ENCODE results near the gene RBM44.
"Not testable (repeated sequence)": the region's sequence is repeated elsewhere in the genome, so short reads cannot be mapped to it uniquely, and the experiment has no call there.

RBM44 gene

DNA sequence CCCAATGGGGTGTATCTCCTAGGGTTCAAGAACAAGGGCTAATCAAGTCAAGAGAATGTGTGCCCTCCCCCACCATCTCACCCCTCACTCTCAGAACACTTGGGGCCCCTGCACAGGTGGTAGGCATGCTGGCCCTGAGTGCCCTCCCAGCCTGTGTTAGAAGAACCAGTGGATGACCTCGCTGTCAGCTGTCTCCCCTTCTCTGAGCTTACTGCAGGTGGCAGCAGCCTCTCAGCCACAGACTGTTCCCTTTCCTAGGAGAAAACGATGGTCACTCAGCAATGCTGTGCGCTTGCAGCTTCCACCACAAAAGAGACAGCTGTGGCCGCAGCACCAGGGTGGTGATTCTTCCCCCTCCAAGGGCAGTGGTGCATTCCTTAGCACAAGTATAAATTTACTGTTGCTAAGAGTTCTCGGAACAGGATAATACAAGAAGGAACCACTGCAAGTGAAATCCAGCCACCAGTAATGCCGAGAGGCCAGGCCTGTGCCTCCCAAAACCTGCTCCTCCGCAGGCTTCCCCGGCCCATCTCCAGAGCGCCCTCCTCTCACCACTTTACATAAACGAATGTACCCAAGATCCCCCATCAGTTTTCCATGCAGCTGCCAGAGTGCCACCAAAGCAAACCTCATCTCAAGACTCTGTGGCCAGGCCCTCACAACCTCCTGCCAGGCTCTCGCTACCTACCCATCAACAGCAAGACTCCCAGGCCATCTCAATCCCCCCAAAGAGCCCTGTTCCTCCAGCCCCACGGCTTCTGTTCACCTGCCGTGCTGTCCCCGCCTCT, 59.9 kb downstream of the RBM44 start:
- DNase-seq, result peak; percentile 17

DNA sequence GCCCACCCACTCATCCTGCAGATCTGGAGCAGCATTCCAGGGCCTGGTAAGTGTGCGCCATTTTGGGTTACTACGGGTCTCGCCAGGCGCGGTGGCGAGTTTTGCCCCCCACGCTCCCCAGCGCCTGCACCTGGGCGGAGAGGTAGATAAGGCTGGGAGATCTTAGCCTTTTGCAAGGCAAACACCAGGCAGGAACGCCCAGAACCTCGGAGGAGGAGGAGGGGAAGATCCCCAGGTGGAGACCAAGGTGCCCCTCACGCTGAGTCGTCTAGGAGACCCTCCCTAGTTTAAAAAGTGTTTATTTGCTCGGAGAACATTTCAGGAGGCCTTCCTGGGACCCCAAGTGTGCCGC, 60.5 kb downstream of the RBM44 start:
- no peak for DNase-seq

DNA sequence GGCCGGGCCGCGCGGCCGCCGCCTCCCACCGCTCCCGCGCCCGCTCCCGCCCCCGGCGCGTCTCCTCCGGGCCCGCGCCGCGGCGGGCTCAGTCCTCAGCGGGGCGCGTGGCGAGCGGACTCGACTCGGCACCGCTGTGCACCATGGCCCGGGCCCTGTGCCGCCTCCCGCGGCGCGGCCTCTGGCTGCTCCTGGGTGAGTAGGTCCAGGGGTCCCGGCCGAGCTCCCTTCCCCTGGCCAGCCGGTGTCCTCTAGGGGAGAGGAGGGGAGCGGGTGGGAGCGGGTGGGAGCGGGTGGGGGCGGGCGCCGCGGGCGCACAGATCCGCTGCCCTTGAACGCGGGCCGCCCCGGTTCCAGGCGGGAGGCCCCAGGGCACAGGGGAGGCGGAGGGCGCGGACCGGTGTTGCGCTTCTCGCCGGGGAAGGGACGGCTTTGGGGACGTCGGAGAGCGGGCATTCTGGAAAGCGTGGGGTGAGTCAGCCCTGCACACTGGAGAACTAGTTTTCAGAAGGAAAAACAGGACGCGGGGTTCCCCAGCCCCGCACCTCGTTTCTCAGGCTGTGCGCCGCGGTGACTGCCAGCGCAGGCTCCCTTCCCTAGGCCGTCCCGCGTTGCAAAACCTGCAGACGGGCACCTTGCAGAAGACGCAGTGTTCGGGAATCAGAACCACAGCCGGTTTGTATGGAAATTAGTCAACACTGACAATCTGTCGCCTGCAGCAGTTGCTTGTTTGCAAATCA, 61.1 kb downstream of the RBM44 start, which contains the start of gene RAMP1:
TSS of gene RAMP1 (plus strand) at position 91 of the 740 bp plus-strand sequence. CDS start at position 144, 53 bp downstream.
- no peak for DNase-seq

DNA sequence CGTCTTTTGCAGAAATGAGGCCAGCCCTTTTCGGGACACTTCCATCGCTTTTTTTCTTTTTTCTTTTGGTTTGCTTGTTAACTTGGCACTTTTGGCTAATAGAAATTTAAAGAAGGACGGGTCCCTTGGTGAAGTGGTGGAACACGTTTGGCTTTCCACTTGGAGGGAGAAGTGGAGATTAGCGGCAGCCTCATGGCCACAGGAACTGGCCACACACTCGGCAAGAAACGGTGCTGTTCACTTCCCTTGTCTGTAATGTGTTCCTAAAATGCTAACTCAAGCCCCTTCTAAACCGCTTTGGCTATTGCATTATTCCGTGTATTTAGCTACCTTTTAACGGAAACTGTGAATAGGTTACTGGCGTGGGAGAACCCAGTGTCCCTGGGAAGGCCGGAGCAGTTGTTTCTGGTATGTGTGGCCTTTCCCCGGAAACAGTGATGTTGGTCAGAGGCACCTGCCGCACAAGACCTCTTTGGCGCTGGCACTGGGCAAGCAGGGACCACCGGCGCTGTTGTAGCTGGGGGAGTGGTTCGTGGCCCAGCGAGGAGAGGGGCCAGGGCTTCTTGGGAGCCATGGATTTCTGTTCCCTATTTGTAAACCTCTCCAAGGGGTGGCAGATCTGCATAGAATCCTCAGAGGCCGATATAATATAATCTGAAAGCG, 61.8 kb downstream of the RBM44 start:
- DNase-seq, result no peak

DNA sequence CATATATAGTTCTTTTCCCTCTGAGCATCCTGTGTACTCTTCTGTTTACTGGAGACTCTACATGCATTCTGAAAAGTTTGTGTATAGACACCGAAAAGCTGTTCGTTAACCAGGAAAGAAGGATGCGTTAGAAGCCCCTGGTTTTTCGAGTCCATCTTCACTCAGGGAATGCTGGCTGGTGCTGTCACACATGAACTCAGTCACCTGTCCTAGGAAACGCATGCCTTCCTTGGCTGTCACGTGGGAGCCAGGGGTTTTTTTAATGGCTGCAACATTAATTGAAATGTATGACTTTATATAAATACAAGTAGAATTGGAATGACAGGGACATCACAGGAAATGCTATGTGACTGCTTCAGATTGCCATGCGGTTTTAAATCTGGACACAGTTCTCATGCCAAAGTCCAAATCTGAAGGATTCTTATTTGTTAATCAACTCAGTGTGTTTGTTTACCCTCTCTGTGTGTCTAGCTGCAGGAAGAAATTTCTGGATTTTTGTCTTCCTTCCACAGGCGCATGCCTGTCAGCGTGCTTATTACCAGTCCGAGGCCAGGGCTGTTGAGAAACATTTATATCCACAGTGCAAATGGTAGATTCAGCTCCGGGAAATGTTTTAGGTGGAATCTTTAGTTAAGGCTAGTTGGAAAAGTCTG, 63.4 kb downstream of the RBM44 start:
- no peak for DNase-seq

DNA sequence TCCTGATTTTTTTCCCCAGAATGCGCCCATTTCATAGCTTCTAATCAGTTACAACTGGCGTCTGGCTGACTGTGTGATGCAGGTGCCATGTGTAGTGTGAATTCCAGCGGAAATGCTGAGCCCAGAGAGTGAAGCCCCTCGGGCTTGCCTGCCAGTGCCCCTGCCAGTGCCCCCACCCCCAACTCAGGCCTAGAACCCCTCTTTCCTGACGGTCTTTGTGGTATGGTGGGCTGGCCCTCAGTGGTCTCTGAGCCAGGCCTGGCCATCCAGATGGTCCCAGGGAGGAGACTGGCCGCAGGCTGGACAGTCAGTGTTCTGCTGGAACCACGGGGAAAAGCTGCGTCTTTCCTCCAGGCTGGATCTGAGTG, 63.9 kb downstream of the RBM44 start:
- no peak for DNase-seq

DNA sequence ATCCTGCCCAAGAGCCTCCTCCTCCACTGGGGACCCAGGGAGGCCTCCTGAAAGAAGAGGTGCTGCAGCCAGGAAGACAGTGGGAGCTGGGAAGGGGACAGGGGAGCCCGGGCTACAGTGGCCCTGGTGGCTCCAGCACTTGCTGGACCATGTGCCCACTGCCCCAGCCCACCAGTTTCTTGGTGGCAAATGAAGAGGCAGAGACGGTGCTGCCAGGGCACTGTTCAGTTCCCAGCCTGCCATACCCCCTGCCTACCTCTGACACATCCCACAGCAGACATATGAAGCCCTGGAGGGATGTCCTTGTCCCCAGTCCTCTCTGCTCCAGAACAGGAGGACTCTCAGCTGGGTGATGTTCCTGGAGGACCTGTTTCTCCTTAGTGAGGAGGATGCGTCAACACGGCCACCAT, 64.5 kb downstream of the RBM44 start:
- no peak for DNase-seq

DNA sequence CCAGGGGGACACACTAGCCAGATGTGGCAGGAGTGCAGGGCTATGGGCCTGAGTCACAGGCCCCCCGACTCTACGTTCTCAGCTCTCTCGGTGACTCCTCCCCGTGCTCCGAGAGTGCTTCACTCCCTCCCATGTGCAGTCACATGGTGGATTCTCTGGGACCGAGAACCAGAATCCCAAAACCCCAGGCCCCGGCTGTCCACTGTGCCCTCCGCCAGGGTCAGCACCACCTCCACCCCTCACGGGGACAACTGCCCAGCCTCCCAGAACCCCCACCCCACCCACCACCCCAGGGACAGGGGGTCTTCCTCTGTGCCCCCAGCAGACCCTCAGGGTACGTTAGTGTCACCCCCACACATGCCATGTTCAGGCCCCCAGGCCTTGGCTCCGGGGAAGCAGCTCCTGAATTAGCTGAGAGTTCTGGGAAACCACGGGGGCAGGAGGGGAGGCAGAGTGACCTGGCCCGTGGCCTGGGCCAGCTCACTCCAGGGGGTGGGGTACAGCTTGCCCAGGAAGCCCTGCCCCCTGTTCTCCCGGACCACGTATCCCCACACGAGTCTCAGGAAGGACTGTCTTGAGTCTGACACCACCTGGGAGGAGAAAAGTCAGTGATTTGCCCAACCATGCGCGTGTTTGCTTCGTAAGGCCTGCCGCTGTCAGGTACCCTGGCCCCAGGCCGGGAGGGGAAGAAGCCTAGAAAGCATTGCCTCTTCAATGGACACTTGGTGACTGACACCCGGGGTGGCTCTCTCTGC, 65.3 kb downstream of the RBM44 start:
- DNase-seq, result no peak

DNA sequence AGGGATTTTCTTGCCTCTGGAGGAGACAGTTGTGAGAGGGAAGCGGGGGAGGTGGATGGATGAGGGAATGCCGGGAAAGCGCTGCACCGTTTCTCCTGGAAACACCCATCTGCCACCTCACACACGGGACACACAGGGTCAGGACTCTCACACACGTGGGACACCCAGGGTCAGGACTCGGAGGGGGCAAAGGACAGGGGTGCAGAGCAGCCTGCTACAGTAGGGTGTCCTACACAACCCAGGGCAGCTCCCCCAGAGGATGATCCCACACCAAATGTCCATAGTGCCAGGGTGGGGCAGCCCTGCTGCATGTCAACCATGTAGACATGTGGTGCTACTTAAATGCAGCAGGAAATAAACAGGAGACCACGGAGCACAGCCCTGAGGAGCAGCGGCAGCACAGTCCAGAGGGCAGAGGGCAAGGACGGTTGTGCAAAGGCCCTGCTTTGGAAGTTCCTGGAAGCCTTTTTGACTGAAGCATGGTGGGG, 65.9 kb downstream of the RBM44 start:
- no peak for DNase-seq

DNA sequence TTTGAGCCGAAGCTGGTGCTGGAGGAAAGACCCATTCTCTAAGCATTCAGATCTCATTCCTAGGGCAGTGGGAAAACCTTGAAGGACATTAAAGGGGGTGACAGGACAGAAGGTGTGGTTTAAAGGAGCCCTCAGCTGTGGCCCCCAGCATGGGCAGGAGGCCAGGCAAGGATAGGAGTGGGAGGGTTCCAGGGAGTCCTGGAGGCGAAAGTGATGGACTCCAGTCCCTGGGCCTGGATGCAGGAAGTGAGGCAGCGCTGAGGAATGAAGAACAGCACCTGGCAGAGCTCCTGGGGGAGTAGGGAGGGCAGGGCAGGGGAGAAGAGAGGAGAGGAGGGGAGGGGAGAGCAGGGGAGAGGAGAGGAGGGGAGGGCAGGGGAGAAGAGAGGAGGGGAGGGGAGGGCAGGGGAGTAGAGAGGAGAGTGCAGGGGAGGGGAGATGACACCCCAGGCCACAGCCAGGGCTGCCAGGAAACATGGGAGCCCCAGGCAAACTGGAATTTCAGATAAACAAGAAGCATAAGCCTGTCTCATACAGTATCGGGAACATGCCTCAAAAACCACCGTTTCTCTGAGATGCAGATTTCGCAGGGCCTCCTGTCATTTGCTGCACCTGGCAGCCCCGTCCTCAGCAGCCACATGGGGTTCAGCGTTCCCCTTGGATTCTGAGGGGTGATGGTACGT, 66.5 kb downstream of the RBM44 start:
- DNase-seq, result no peak

DNA sequence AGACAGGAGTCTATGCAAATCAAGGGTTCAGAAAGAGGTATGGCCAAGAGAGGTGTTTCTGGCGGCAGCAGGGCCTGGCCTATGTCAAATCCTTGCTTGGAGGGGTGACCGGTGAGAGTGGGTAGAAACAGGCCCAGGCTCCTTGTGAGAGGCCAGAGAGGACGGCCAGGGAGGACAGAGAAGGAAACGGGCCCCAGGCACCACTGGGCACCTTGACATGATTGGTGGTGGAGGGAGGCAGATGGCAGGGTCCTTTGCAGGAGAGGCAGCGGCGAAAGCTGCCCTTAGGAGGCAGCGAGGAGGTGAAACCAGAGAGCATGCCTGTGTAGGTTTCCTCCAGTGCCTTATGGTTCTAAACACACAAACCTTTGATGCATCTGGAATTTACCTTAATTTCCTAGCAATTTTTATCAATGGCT, 67.1 kb downstream of the RBM44 start:
- no peak for DNase-seq

DNA sequence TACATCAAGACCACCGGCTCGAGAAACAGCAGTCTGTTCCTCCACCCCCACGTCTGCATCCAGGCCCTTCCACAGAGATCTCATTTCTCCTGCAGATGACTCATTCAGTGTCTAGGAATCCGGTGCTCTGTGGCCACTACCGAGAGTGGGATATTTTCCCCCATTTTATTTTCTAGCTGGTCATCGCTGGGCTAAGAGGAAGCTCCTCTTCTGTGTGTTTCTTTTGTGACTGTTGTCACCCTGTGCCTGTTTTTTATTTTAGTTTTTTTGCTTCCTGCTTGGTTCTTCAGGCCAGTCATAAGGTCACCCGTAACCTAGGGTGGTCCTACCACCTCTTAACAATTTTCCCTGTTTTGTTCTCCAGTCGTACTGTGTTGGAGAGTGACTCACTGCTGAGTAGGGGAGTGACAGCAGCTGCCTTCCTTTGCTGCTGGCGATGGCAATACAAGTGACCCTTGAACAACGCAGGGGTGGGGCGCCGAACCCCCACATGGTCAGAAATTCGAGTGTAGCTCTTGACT, 67.6 kb downstream of the RBM44 start:
- DNase-seq, result no peak

DNA sequence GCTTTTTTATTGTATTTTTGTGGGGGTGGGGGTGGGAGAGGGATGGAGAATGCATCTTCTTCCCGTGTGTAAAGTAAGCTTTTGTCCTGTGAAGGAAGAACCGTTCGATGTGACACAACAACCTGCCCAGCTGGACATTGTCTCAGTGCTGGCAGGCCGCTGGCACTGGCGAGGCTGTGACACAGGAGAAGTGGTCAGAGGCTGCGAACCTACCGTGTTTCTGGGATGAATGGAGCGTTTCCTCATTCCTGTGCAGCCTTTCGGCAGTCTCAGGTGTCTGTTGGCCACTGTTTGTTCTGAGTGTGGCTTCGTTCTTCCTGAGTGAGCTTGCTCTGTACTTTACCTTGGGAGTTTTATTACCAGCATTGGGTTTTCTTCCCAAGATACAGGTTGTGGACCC, 68.9 kb downstream of the RBM44 start:
- no peak for DNase-seq

DNA sequence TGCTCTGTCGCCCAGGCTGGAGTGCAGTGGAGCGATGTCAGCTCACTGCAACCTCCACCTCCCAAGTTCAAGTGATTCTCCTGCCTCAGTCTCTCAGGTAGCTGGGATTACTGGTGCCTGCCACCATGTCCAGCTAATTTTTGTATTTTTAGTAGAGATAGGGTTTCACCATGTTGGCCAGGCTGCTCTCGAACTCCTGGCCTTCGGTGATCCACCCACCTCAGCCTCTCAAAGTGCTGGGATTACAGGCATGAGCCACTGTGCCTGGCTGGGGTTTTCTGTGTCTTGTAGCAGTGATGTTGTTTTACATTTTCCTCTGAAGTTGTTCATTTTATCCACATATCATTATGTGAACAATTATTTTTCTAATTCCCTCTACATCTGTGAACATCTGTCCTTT, 69.5 kb downstream of the RBM44 start:
- DNase-seq, result not testable (repeated sequence)

DNA sequence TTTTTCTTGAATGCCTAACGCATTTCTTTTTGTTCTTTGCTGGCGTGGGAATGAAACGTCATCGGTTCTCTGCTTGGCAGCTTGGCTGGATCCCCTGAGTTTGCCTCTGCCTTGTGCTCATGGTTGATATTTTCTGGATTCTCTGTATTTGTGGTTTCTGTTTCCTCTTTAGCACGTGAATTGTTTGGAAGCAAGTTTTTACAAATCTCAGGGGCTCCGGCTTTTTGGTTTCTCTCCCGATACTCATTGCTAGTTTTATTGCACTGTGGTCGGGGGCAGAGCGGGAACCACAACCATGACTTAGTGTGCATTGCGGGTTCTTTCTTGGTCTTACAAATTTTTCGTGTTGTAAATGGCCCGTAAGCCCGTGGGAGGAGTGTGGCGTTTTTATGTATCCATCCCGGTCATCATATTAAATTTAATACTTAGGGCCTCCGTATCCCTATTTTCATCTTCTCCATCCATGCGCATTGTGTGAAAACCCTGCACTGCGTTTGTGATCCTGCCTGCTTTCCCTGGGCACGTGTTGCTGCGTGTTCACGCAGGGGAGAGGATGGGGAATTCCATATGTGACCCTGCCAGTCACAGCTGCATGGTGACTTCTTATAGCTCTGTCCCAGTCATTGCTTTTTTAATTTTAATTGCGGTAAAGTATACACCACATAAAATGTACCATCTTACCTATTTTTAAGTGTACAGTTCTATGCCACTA, 70.2 kb downstream of the RBM44 start:
- no peak for DNase-seq

DNA sequence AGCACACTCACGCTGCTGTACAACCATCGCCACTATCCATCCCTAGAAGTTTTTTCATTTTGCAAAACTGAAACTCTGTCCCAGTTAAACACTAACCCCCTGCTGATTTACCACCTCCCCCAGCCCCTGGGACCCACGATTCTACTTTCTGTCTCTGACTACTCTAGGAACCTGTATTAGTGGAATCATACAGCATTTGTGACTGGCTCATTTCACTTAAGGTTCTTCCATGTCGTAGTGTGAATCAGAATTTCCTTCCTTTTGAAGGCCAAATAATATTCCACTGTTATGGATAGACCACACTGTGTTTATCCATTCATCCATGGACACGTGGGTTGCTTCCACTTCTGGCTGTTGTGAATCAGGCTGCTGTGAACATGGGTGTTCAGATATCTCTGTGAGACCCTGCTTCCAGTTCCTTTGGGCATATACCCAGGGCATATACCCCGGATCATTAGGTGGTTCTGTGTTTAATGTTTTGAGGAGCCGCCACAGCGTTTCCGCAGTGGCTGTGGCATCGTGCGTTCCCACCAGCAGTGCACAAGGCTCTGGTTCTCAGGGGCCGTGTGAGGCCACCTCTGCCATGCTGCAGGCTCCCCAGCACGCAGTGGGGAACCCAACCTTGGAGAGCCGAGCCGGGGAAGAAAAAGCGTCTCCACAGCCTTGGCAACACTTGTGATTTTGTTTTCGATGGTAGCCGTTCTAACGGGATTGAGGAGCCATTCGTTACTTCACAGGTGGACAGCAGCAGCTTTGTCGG, 70.9 kb downstream of the RBM44 start:
- no peak for DNase-seq

DNA sequence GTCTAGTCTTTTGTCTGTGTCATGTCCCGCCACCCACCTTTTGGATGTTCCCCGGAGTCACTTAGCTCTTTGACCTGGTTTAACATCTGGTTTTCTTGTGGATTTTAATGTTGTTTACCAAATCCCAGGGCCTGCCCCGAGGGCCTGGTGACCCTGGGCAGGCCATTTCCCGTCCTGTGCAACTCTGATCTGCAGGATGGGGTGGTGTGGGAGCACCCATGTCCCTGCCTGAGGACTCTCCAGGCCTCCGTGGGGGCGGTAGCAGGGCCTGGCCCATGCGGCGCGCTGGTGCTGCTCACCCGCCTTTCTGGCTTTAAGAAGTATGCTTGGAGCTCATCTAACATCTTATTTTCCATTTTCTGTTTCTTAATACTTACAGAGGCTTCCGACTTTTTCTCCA, 71.5 kb downstream of the RBM44 start:
- no peak for DNase-seq

DNA sequence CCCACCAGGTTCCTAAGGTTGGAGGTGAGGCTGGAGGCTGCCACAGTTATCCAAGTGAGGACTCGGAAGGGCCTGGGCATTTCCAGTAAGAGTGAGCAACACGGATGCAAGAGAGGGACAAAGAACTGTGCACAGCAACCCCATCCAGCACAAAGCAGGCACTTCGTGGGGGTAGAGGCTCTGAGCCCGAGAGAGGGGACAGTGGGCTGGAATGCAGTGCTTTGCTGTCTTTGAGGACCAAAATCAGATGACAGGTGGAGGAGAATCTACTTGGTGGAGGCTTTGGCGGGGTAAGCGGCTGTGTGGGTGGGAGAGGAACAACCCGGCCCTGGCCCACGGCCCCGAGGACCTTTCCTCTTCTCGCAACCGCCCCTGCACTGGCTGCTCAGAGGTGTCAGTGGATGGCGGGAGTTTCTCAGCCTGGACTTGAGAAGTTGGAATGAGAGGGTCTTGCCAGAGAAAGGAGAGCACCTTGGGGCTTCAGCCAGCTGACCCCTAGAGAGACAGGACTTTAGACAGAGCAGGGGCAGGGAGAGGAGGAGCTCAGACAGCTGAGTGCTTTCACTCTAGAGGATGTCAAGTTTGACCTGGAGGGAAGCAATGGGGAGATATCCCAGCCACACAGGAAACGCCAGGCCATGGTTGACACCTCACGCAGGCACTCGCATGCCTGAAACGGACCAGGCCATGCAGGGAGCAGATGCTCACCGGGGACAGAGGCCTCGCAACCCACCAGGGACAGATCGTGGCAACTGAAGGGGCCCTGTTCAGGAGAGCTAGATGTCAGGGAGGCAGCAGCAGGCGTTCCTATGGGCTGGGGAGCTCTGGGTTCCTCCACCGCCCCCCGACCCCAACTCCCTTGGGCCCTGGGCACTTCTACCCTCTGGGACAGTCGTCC, 72.4 kb downstream of the RBM44 start:
- no peak for DNase-seq

Measured in NCI-H1105 treated with DMSO at 0.1 percent for 48 hours (cell line).